H9 (cell line): ENCODE data around the gene TMEM79. TPM values are rescaled to one million over a fixed set of nuclear protein-coding genes. Genes with fewer than 3 reads are reported as not detected.

Source experiments
- DNase-seq: peaks from one replicate; pipeline ENCODE4 v3.0.0-alpha.2; 2017
- H2AFZ ChIP-seq: one replicate; pipeline ENCODE4 v1.6.1; 2013; ENCODE audit warnings: mild to moderate bottlenecking, low read length, control low read depth, moderate library complexity
- H2AK5ac ChIP-seq: 2 replicates; pipeline ENCODE4 v1.6.1; 2013; ENCODE audit warnings: low read length, control low read depth, mixed read lengths; ENCODE audit not compliant: insufficient read length
- H2BK120ac ChIP-seq: one replicate; pipeline ENCODE4 v1.6.1; 2013; ENCODE audit warnings: low read depth, mild to moderate bottlenecking, low read length, control low read depth, inconsistent platforms; ENCODE audit not compliant: poor library complexity, severe bottlenecking
- H2BK12ac ChIP-seq: 2 replicates; pipeline ENCODE4 v1.6.1; 2013; ENCODE audit warnings: low read length, control low read depth, mixed read lengths, low read depth; ENCODE audit not compliant: insufficient read length
- H2BK15ac ChIP-seq: 2 replicates; pipeline ENCODE4 v1.6.1; 2013; ENCODE audit warnings: low read depth, low read length, control low read depth
- H2BK20ac ChIP-seq: one replicate; pipeline ENCODE4 v1.6.1; 2013; ENCODE audit warnings: low read depth, mild to moderate bottlenecking, low read length, control low read depth, inconsistent platforms; ENCODE audit not compliant: poor library complexity, severe bottlenecking
- H2BK5ac ChIP-seq: 2 replicates; pipeline ENCODE4 v1.6.1; 2013; ENCODE audit warnings: low read length, control low read depth, mixed read lengths; ENCODE audit not compliant: insufficient read length
- H3K14ac ChIP-seq: 2 replicates; pipeline ENCODE4 v1.6.1; 2013; ENCODE audit warnings: low read length, control low read depth; ENCODE audit not compliant: insufficient read depth
- H3K18ac ChIP-seq: 2 replicates; pipeline ENCODE4 v1.6.1; 2013; ENCODE audit warnings: low read depth, mild to moderate bottlenecking, mixed read lengths, low read length, control low read depth; ENCODE audit not compliant: insufficient read length
- H3K23ac ChIP-seq: 2 replicates; pipeline ENCODE4 v1.6.1; 2013; ENCODE audit warnings: low read length, control low read depth, mixed read lengths, low read depth; ENCODE audit not compliant: insufficient read length
- H3K23me2 ChIP-seq: 2 replicates; pipeline ENCODE4 v1.6.1; 2013; ENCODE audit warnings: low read depth, mild to moderate bottlenecking, mixed read lengths, low read length, control low read depth; ENCODE audit not compliant: insufficient read length, poor library complexity, severe bottlenecking
- H3K27ac ChIP-seq: 2 replicates; pipeline ENCODE4 v1.5.1; 2013; ENCODE audit warnings: low read length, control low read depth, mixed read lengths, low read depth; ENCODE audit not compliant: insufficient read length
- H3K27me3 ChIP-seq: 2 replicates; pipeline ENCODE4 v1.6.1; 2013; ENCODE audit warnings: low read length, control low read depth, inconsistent platforms; ENCODE audit not compliant: insufficient read depth
- H3K4ac ChIP-seq: 2 replicates; pipeline ENCODE4 v1.6.1; 2013; ENCODE audit warnings: low read depth, mild to moderate bottlenecking, control low read depth, inconsistent platforms, low read length, moderate library complexity
- H3K4me1 ChIP-seq: 2 replicates; pipeline ENCODE4 v1.6.1; 2013; ENCODE audit warnings: low read length, control low read depth, inconsistent platforms; ENCODE audit not compliant: insufficient read depth
- H3K4me2 ChIP-seq: 2 replicates; pipeline ENCODE4 v1.6.1; 2013; ENCODE audit warnings: low read length, control low read depth, mixed read lengths; ENCODE audit not compliant: insufficient read length, insufficient read depth
- H3K56ac ChIP-seq: 2 replicates; pipeline ENCODE4 v1.6.1; 2013; ENCODE audit warnings: low read depth, mild to moderate bottlenecking, mixed read lengths, low read length, control low read depth; ENCODE audit not compliant: insufficient read length
- H3K79me1 ChIP-seq: 2 replicates; pipeline ENCODE4 v1.6.1; 2013; ENCODE audit warnings: low read depth, mild to moderate bottlenecking, moderate library complexity, low read length, control low read depth, inconsistent platforms; ENCODE audit not compliant: insufficient read depth, poor library complexity, severe bottlenecking
- H3K79me2 ChIP-seq: 2 replicates; pipeline ENCODE4 v1.6.1; 2013; ENCODE audit warnings: low read length, control low read depth, inconsistent platforms; ENCODE audit not compliant: insufficient read depth
- H3K9ac ChIP-seq: 2 replicates; pipeline ENCODE4 v1.6.1; 2013; ENCODE audit warnings: low read length, control low read depth, mixed read lengths; ENCODE audit not compliant: insufficient read length; ENCODE audit errors: extremely low read depth
- H3K9me3 ChIP-seq: one replicate; pipeline ENCODE4 v1.6.1; 2013; ENCODE audit warnings: low read depth, low read length, inconsistent platforms; ENCODE audit not compliant: control insufficient read depth
- H3T11ph ChIP-seq: one replicate; pipeline ENCODE4 v1.6.1; 2013; ENCODE audit warnings: mild to moderate bottlenecking, low read length, control low read depth, inconsistent platforms
- H4K20me1 ChIP-seq: one replicate; pipeline ENCODE4 v1.6.1; 2013; ENCODE audit not compliant: control insufficient read depth, insufficient read length, insufficient read depth
- H4K5ac ChIP-seq: 2 replicates; pipeline ENCODE4 v1.6.1; 2013; ENCODE audit warnings: low read depth, mild to moderate bottlenecking, mixed read lengths, low read length, control low read depth; ENCODE audit not compliant: insufficient read length
- H4K8ac ChIP-seq: replicated peaks from 2 replicates; pipeline ENCODE4 v1.6.1; 2013; ENCODE audit warnings: low read length, control low read depth, mixed read lengths, low read depth; ENCODE audit not compliant: insufficient read length
- H4K91ac ChIP-seq: 2 replicates; pipeline ENCODE4 v1.6.1; 2013; ENCODE audit warnings: low read depth, mild to moderate bottlenecking, moderate library complexity, mixed read lengths, low read length, control low read depth; ENCODE audit not compliant: insufficient read length
- H3K27ac Mint-ChIP-seq, 3 experiments: 2 replicates in 2 of 3; 3 replicates in 1 of 3; pipeline ENCODE4 v1.8.0; 2020 to 2021; ENCODE audit warnings: mixed read lengths in 3 of 3, mild to moderate bottlenecking in 1 of 3, moderate library complexity in 1 of 3
- H3K27me3 Mint-ChIP-seq: 2 replicates; pipeline ENCODE4 v1.8.0; 2021; ENCODE audit warnings: low read depth, mild to moderate bottlenecking, moderate library complexity, mixed read lengths
- H3K36me3 Mint-ChIP-seq, 3 experiments: 2 replicates in 2 of 3; 3 replicates in 1 of 3; pipeline ENCODE4 v1.8.0; 2020 to 2021; ENCODE audit warnings: low read depth in 3 of 3, mixed read lengths in 3 of 3; ENCODE audit not compliant: insufficient read depth in 1 of 3
- H3K4me1 Mint-ChIP-seq, 2 experiments: 2 replicates each; pipeline ENCODE4 v1.8.0; 2020; ENCODE audit warnings: mixed read lengths in 2 of 2
- H3K4me3 Mint-ChIP-seq, 2 experiments: 2 replicates in 1 of 2; 3 replicates in 1 of 2; pipeline ENCODE4 v1.8.0; 2020 to 2021; ENCODE audit warnings: mild to moderate bottlenecking in 2 of 2, mixed read lengths in 2 of 2, moderate library complexity in 1 of 2
- H3K9me3 Mint-ChIP-seq, 2 experiments: 2 replicates in 1 of 2; 3 replicates in 1 of 2; pipeline ENCODE4 v1.8.0; 2020; ENCODE audit warnings: mild to moderate bottlenecking in 2 of 2, mixed read lengths in 2 of 2, moderate library complexity in 1 of 2
- CTCF ChIP-seq: fragments of 200-600 bp; sonication (generic); conservative IDR thresholded peaks from 3 replicates; pipeline ENCODE4 v1.8.0; 2021; ENCODE audit warnings: antibody characterized with exemption, mild to moderate bottlenecking
- WGBS: extraction: QIAGEN DNeasy Blood & Tissue Kit; methylation state at CpG from one replicate; pipeline ENCODE4 v1.1.7; 2013; ENCODE audit warnings: missing lambda C conversion rate, low lambda C conversion rate, mixed read lengths; ENCODE audit not compliant: insufficient read length; ENCODE audit errors: extremely low coverage; 5-methylcytosine and 5-hydroxymethylcytosine counted together
- total RNA-seq: library from RNA; stranded (reverse); gene quantifications from 2 replicates; pipeline ENCODE4 v1.2.1, GENCODE V29; 2021

The TMEM79 gene
- total RNA-seq, 1 experiment from 2014 or later: 2.6 TPM

DNA sequence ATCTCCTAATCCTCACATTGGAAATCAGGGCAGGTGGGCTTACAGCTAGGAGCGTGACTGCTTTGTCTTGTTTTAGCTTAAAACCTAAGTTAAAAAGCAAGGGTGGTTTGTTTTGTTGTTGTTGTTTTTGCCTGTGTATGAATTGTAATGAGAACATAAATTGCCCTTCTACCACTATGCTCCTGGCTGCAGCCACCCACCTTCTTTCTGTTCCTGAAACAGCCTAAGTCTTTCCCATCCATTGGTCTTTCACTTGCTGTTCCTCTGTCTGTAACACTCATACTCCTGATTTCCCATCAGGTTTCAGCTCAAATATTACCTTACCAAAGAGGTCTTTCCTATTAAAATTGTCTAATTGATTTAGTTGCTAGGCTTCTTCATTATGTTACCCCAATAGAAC is 604 bp upstream of the TMEM79 start:
- Histone ChIP-seq H3K18ac (no peak overlapping the region), H3K9me3 (no peaks in the 10 kb centered on the region), H2BK15ac (no peak overlapping the region), H3K56ac (no peak overlapping the region), H2BK12ac (no peak overlapping the region), H4K5ac (peak overlapping the region; percentile 31), H3K27me3 (no peaks in the 10 kb centered on the region), H3K4ac (no peak overlapping the region), H3K27ac (no peak overlapping the region), H3K79me1 (peaks cover 5% of the 10 kb centered on the region), H3K79me2 (peaks cover 22% of the 10 kb centered on the region), H4K8ac (no peak overlapping the region), H3T11ph (no peak overlapping the region), H3K4me1 (no peaks in the 10 kb centered on the region), H2BK5ac (no peak overlapping the region), H2AK5ac (no peak overlapping the region), H4K91ac (no peak overlapping the region), H2BK20ac (no peak overlapping the region), H3K14ac (no peak overlapping the region), H2BK120ac (no peak overlapping the region), H4K20me1 (no peaks in the 10 kb centered on the region), H3K4me2 (peak overlapping the region; percentile 93), H3K23me2 (peaks cover 12% of the 10 kb centered on the region), H3K9ac (peak overlapping the region; percentile 90), H2AFZ (no peak overlapping the region), H3K23ac (no peak overlapping the region)
- peaks cover 24 to 29% of the 10 kb centered on the region in 2 experiments for H3K4me1 Mint-ChIP-seq
- no CpG with 5 or more reads among the region's 1 CpG for WGBS
- no peak for TF ChIP-seq CTCF
- H3K27me3 Mint-ChIP-seq: no peaks in the 10 kb centered on the region; the same call in 1 of the 2 replicates
- H3K9me3 Mint-ChIP-seq: no peaks in the 10 kb centered on the region
- no peak for DNase-seq
- peak overlapping the region; percentile 97 to 98 for H3K4me3 Mint-ChIP-seq
- peak overlapping the region; percentile 44 to 90 (median 65); a peak in 6 of 7 replicates for H3K27ac Mint-ChIP-seq
- peaks cover 4 to 11% (median 5%) of the 10 kb centered on the region in 3 experiments; a peak in 6 of 7 replicates for H3K36me3 Mint-ChIP-seq
